ENCODE data around the gene POC1B. TPM values are rescaled to one million over a fixed set of nuclear protein-coding genes. Genes with fewer than 3 reads are reported as not detected.

The POC1B gene
- total and polyA plus RNA-seq, 5 donors, result 5.4 to 13.1 (median 8.1) TPM

DNA sequence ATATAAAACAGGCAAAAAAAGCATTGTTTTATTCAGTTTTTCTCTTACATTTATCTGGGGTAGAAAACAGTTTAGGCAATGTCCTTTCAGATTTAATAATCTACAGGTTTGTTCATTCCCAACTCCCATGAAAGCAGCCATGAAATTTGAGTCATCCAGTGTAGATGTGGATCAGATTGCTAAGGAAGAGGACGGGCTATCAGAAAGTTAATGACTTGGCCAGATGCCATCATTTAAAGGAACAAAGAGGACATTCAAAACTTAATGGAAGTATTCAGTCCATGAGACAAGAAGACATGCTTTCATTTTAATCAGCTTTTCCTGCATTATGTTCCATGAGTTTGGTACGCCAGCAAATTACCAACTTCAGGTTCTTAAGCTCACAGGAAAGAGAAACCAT, 31.1 kb upstream of the POC1B start:
- WGBS, result 44% methylated on average over 2 of the region's 2 CpGs
- Histone ChIP-seq H3K4me3 (ENCODE audit: low read length) (no peak overlapping the region), H3K27me3 (ENCODE audit: control insufficient read depth, insufficient read depth) (no peaks in the 10 kb centered on the region), H3K27ac (ENCODE audit: low read length) (no peak overlapping the region), H3K9me3 (ENCODE audit: control insufficient read depth, low read length) (no peaks in the 10 kb centered on the region), H3K4me1 (ENCODE audit: control insufficient read depth, insufficient read depth, low read length) (no peaks in the 10 kb centered on the region)
- intact Hi-C loops (cut with DNase I), result no loop called here
- ATAC-seq (no peak), DNase-seq (no peak)

DNA sequence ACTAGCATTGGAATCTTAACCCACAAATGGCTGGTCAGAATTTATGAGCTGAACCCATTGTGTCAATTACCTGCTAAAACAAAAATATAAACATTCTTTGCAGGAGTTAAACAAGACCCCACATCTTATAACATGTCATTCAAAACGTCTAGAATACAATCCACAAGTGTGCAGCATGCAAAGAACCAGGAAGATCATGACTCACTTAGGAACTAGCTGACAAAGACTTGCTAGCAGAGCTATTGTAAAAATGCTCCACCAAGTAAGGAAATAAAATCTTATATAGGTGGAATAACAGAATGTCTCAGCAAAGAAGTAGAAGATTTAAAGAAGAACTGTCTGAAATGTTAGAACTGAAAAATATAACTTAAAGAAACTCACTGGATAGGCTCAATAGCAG, 26.5 kb upstream of the POC1B start:
- no peaks in the 10 kb centered on the region for H3K4me1 ChIP-seq (ENCODE audit: control insufficient read depth, insufficient read depth, low read length)
- intact Hi-C loops (cut with DNase I), result no loop called here
- WGBS, result 46% methylated on average over 1 of the region's 1 CpG
- no peak for ATAC-seq
- H3K27ac ChIP-seq (ENCODE audit: low read length), result no peak overlapping the region
- H3K4me3 ChIP-seq (ENCODE audit: low read length), result no peak overlapping the region
- no peak for DNase-seq
- H3K9me3 ChIP-seq (ENCODE audit: control insufficient read depth, low read length), result no peaks in the 10 kb centered on the region
- no peaks in the 10 kb centered on the region for H3K27me3 ChIP-seq (ENCODE audit: control insufficient read depth, insufficient read depth)

DNA sequence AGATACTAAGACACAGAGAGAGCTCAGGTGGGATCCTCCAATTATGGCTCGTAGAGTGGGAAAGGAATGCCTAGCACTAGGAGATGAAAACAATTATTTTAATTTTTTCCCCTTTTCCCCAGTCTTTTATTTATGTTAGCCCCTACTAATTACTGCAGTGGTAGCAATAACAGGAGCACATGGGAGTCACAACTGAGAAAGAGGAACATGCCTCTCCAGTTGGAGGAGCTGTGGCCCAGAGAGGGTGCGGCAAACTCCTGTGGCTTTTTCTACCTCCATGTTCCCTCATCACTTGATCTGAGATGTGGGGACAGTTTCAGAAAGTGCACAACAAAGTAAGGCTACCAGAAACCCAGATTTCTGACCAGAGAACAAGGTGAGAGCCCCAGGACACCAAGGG, 25.9 kb upstream of the POC1B start:
- DNase-seq, result no peak
- WGBS, result 94% methylated on average over 2 of the region's 2 CpGs

DNA sequence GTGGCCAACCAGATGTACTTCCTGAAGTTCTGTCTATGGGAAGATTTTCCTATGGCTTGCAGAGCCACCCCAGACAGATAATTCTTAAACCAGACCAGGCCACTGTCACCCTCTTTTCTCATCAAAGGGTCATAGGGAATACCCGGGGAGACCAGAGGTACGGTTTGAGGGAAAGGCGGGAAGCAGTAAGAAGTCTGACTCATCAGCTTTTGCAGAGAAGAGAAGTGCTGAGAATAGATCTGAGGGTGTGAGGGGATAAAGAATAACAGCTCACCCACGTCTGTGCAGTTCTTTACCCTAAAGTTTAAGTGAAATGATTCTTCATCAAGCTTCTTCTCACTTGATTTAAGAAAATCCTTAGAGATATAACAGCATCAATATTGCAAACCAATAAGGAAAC, 21.3 kb upstream of the POC1B start:
- Histone ChIP-seq H3K4me3 (ENCODE audit: low read length) (no peak overlapping the region), H3K4me1 (ENCODE audit: control insufficient read depth, insufficient read depth, low read length) (peaks cover 3% of the 10 kb centered on the region), H3K27ac (ENCODE audit: low read length) (no peak overlapping the region), H3K27me3 (ENCODE audit: control insufficient read depth, insufficient read depth) (no peaks in the 10 kb centered on the region), H3K9me3 (ENCODE audit: control insufficient read depth, low read length) (no peaks in the 10 kb centered on the region)
- DNase-seq (no peak), ATAC-seq (no peak)
- intact Hi-C loops (cut with DNase I), result loop anchor here in 3 of 4 donors (10.0 kb wide), 4 partner anchors 168 to 1308 kb away; no protein-coding TSS in a partner anchor
- WGBS, result 57% methylated on average over 4 of the region's 4 CpGs

More for the DNA sequence above, 25.9 kb upstream of the POC1B start:
- H3K27me3 ChIP-seq (ENCODE audit: control insufficient read depth, insufficient read depth), result no peaks in the 10 kb centered on the region
- intact Hi-C loops (cut with DNase I), result no loop called here
- H3K27ac ChIP-seq (ENCODE audit: low read length), result no peak overlapping the region
- no peak overlapping the region for H3K4me3 ChIP-seq (ENCODE audit: low read length)
- no peaks in the 10 kb centered on the region for H3K4me1 ChIP-seq (ENCODE audit: control insufficient read depth, insufficient read depth, low read length)
- no peak for ATAC-seq
- no peaks in the 10 kb centered on the region for H3K9me3 ChIP-seq (ENCODE audit: control insufficient read depth, low read length)

DNA sequence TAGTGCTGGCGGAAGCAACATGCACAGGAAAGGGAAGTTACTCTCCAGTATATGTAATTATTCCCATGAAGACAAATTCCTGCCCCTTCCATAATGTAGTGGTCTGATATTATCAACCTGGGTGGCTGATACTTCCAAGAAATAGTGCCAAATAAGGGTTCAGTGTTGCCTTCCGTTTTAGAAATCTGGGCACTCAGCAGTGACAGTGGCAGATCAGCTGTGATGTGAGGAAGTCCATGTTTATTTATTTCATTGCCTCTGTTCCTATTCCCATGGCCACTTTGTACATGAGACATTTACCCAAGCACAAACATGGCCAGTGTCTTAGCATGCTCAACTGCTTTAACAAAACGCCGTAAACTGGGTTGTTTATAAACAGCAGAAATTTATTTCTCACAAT, 20.3 kb upstream of the POC1B start:
- no peak overlapping the region for H3K4me3 ChIP-seq (ENCODE audit: low read length)
- no peaks in the 10 kb centered on the region for H3K9me3 ChIP-seq (ENCODE audit: control insufficient read depth, low read length)
- WGBS, result 84% methylated on average over 4 of the region's 4 CpGs
- intact Hi-C loops (cut with DNase I), result loop anchor here in 3 of 4 donors (10.0 kb wide), 4 partner anchors 169 to 1309 kb away; no protein-coding TSS in a partner anchor
- no peaks in the 10 kb centered on the region for H3K27me3 ChIP-seq (ENCODE audit: control insufficient read depth, insufficient read depth)
- DNase-seq, result no peak
- no peak overlapping the region for H3K27ac ChIP-seq (ENCODE audit: low read length)
- ATAC-seq, result no peak
- peaks cover 3% of the 10 kb centered on the region for H3K4me1 ChIP-seq (ENCODE audit: control insufficient read depth, insufficient read depth, low read length)

DNA sequence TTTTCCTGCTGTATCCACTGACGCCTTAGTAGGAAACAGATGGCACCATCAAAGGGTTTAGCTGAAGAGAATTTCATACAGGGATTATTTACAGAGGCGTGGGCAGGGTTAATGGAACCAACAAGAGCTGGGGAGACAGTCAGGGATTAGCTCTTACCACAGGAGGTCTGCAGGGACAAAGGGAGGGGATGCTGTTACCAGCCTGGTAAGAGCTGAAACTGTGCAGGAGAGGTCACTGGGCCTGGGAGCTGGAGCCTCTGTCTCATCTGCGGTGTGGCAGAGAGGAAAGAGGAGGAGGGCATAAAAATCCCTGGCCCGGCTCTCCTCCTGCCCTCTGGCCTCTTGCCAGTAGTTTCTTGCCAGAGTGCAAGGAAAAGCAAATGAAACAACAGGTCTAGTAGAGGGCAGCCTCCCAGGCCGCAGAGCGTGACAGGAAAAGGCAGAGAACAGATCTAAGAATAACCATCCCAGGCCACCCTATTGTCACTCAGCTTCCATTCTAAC, 18.9 kb upstream of the POC1B start:
- Histone ChIP-seq H3K9me3 (ENCODE audit: control insufficient read depth, low read length) (no peaks in the 10 kb centered on the region), H3K27ac (ENCODE audit: low read length) (no peak overlapping the region), H3K4me3 (ENCODE audit: low read length) (no peak overlapping the region), H3K4me1 (ENCODE audit: control insufficient read depth, insufficient read depth, low read length) (peaks cover 3% of the 10 kb centered on the region), H3K27me3 (ENCODE audit: control insufficient read depth, insufficient read depth) (no peaks in the 10 kb centered on the region)
- DNase-seq (peak; percentile 58 to 71 (median 71)), ATAC-seq (peak; percentile 81 to 85)
- intact Hi-C loops (cut with DNase I), result loop anchor here in 3 of 4 donors (10.0 kb wide), 4 partner anchors 170 to 1310 kb away; no protein-coding TSS in a partner anchor
- 36% methylated on average over 6 of the region's 6 CpGs for WGBS

DNA sequence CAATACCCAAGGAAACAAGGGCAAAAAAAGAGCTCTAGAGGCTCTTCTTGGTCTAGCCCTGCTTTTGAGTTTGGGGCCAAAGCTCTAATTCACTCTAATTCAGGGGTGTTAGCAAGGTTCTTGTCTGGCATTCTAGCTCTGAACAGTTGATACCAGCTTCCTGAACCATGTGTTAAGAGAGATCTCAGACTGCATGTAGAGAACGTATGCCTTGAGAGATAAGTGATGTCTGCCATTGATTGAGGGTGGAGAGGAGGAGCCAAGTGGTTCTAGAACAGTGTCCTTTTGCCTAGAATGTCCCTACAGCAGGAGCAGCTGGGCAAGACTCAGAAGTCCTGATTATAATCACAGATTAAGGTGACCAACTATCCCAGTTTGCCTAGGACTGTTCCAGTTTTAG, 18.2 kb upstream of the POC1B start:
- H3K4me3 ChIP-seq (ENCODE audit: low read length), result no peak overlapping the region
- intact Hi-C loops (cut with DNase I), result loop anchor here in 3 of 4 donors (10.0 kb wide), 4 partner anchors 171 to 1311 kb away; no protein-coding TSS in a partner anchor
- DNase-seq (no peak), ATAC-seq (no peak)
- no peaks in the 10 kb centered on the region for H3K9me3 ChIP-seq (ENCODE audit: control insufficient read depth, low read length)
- H3K4me1 ChIP-seq (ENCODE audit: control insufficient read depth, insufficient read depth, low read length), result peaks cover 3% of the 10 kb centered on the region
- 73% methylated on average over 1 of the region's 1 CpG for WGBS
- no peak overlapping the region for H3K27ac ChIP-seq (ENCODE audit: low read length)
- H3K27me3 ChIP-seq (ENCODE audit: control insufficient read depth, insufficient read depth), result no peaks in the 10 kb centered on the region

DNA sequence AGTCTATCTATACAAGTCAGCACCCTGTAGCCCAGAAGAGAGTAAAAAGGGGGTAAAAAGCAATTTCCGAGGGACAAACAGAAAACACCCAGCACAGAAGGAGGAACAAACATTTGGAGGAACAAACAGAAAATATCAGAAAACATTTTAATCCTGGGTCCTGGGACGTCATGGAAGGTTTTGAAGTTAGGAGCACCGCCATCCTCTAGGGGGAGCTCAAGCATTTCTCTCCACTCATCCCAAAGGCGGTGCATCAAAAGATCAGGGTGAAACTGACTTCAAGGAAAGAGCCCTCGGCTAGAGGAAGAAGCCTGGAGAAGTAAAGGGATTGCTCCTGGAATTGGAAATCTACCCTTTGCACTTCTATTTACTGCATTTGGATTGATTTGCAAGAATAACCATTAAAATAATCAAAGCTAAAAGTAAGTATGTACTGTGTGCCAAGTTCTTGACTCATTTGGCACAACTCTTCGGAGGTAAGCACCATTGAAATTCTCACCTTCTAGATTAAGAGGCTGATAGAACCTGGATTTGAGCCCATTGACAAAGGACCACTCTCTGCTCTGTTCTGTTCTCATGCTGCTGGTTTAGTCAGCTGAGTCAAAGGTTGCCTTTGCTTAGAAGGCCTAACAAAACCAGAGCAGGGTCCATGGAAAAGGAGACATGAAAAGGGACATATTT, 17.2 kb upstream of the POC1B start:
- WGBS, result 14% methylated on average over 6 of the region's 6 CpGs
- no peaks in the 10 kb centered on the region for H3K9me3 ChIP-seq (ENCODE audit: control insufficient read depth, low read length)
- no peaks in the 10 kb centered on the region for H3K27me3 ChIP-seq (ENCODE audit: control insufficient read depth, insufficient read depth)
- peaks cover 3% of the 10 kb centered on the region for H3K4me1 ChIP-seq (ENCODE audit: control insufficient read depth, insufficient read depth, low read length)
- no peak overlapping the region for H3K27ac ChIP-seq (ENCODE audit: low read length)
- intact Hi-C loops (cut with DNase I), result loop anchor here in 3 of 4 donors (10.0 kb wide), 4 partner anchors 172 to 1312 kb away; no protein-coding TSS in a partner anchor
- peak; percentile 51 to 68 (median 53) for DNase-seq
- peak; percentile 77 to 80 for ATAC-seq
- no peak overlapping the region for H3K4me3 ChIP-seq (ENCODE audit: low read length)

DNA sequence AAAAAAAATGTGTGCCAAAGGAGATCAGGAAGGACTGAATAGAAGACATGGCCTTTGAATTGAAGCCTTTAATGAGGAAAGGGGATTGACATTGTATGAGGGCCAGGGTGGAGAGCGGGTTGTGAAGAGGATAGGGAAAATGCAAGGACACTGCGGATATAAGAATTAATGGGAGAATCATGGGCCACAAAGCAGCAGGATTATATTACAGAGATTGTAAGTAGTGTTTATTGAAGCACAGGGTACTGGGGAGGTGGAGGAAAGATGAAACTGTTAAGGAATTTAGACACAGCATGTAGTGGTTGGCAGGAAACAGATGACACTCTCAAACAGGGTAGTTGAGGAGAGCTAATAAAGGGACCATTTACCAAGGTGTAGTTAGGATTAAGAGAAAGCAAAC, 16.4 kb upstream of the POC1B start:
- intact Hi-C loops (cut with DNase I), result loop anchor here in 3 of 4 donors (10.0 kb wide), 4 partner anchors 173 to 1313 kb away; no protein-coding TSS in a partner anchor
- H3K4me3 ChIP-seq (ENCODE audit: low read length), result no peak overlapping the region
- no peaks in the 10 kb centered on the region for H3K27me3 ChIP-seq (ENCODE audit: control insufficient read depth, insufficient read depth)
- DNase-seq (no peak), ATAC-seq (no peak)
- no peak overlapping the region for H3K27ac ChIP-seq (ENCODE audit: low read length)
- WGBS, result 98% methylated on average over 2 of the region's 2 CpGs
- H3K9me3 ChIP-seq (ENCODE audit: control insufficient read depth, low read length), result no peaks in the 10 kb centered on the region
- peaks cover 3% of the 10 kb centered on the region for H3K4me1 ChIP-seq (ENCODE audit: control insufficient read depth, insufficient read depth, low read length)

DNA sequence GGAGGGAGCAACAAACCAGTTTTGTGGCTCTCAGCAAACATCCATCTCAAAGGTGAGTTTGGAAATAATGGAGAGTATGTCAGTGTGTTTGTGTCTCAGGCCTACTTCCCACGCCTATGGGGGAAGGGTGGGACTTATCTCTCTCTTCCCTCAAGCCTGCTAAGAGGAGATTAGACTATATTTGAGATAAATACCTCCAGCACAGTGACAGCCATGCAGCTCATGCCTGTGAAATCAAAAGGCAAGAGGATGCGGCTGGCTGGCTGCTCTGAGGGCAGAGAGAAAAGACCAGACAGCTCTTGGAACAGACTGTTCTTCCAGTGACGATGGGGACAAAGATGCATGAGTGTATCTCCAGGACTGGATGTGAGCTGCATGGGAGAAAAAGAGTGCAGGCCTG, 14.7 kb upstream of the POC1B start:
- Histone ChIP-seq H3K4me1 (ENCODE audit: control insufficient read depth, insufficient read depth, low read length) (peaks cover 3% of the 10 kb centered on the region), H3K4me3 (ENCODE audit: low read length) (no peak overlapping the region), H3K27ac (ENCODE audit: low read length) (no peak overlapping the region), H3K27me3 (ENCODE audit: control insufficient read depth, insufficient read depth) (no peaks in the 10 kb centered on the region), H3K9me3 (ENCODE audit: control insufficient read depth, low read length) (no peaks in the 10 kb centered on the region)
- DNase-seq (no peak), ATAC-seq (no peak)
- 55% methylated on average over 3 of the region's 3 CpGs for WGBS
- intact Hi-C loops (cut with DNase I), result loop anchor here in 3 of 4 donors (10.0 kb wide), 4 partner anchors 174 to 1314 kb away; no protein-coding TSS in a partner anchor

DNA sequence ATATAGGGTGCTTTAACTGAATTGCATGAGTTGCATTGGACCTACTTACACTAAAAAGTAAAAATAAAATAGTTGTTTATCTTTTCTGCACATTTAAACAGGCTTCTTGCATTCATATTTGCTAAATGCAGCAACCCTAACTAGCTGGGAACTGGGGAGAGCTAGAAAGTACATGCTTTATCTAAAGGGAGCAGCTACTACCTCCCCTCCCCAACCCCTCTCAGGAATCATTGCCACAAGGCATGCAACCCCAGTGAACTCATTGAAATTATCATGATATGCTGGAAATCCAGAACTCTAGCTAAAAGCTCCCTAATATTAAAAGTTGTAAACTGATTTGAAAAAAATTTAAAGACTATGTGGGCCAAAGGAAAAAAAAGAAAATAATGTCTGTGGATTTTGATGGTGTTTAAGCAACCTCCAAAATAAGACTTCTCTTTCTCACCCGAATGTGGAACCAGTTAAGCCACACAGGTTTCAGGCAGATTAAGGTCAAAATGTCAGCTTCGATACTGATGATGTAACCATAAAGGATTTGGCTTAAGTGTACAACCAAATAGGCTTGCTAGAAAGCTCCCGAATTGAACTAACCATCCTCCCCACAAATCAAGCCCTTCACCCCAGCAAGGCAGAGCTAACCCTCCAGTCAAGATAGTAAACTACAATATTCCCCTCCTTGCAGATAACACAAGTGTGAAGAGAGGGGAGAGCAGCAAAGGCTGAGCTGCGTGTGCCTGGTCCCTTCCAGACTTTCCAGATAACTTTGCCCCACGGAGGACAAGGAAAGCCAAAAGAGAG, 13.8 kb upstream of the POC1B start:
- intact Hi-C loops (cut with DNase I), result loop anchor here in 3 of 4 donors (10.0 kb wide), 4 partner anchors 175 to 1315 kb away; no protein-coding TSS in a partner anchor
- Histone ChIP-seq H3K27me3 (ENCODE audit: control insufficient read depth, insufficient read depth) (no peaks in the 10 kb centered on the region), H3K9me3 (ENCODE audit: control insufficient read depth, low read length) (no peaks in the 10 kb centered on the region), H3K27ac (ENCODE audit: low read length) (no peak overlapping the region), H3K4me3 (ENCODE audit: low read length) (no peak overlapping the region), H3K4me1 (ENCODE audit: control insufficient read depth, insufficient read depth, low read length) (peaks cover 3% of the 10 kb centered on the region)
- 49% methylated on average over 5 of the region's 5 CpGs for WGBS
- no peak for DNase-seq
- no peak for ATAC-seq
